22Rv1 (cell line): Measurements from ENCODE around the gene TNFSF15.

ENCODE experiments used
- H3K27ac ChIP-seq: fragments of 450-650 bp; 2 replicates; pipeline ENCODE4 v1.5.1; 2017
- ZFX ChIP-seq: fragments of 450-650 bp; IDR thresholded peaks from 2 replicates; pipeline ENCODE4 v1.6.1; 2017; ENCODE audit warnings: antibody characterized with exemption, borderline replicate concordance
- TF ChIP-seq, protein P1 (sequence below): fragments of 450-650 bp; IDR thresholded peaks from 2 replicates; pipeline ENCODE4 v1.5.1; 2017; ENCODE audit warnings: mild to moderate bottlenecking

The TNFSF15 gene

DNA sequence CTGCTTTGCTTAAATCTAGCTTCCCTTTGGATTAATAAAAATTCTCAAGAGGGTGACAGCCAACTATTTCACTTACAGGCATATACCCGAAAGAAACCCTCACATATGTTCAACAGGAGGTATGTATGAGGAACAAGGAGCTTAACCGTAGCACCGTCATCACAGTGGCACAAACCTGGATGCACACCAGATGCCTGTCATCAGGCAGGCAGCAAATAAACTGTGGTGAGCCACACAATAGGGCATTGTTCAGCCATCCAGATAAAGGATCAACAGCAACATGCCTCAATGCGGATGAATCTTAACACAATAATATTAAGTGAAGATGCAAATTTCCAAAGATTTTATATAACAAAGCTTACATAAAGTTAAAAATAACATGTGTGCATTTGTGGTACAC is 5.5 kb upstream of the TNFSF15 start:
- no peak for TF ChIP-seq ZFX
- TF ChIP-seq, protein P1, sequence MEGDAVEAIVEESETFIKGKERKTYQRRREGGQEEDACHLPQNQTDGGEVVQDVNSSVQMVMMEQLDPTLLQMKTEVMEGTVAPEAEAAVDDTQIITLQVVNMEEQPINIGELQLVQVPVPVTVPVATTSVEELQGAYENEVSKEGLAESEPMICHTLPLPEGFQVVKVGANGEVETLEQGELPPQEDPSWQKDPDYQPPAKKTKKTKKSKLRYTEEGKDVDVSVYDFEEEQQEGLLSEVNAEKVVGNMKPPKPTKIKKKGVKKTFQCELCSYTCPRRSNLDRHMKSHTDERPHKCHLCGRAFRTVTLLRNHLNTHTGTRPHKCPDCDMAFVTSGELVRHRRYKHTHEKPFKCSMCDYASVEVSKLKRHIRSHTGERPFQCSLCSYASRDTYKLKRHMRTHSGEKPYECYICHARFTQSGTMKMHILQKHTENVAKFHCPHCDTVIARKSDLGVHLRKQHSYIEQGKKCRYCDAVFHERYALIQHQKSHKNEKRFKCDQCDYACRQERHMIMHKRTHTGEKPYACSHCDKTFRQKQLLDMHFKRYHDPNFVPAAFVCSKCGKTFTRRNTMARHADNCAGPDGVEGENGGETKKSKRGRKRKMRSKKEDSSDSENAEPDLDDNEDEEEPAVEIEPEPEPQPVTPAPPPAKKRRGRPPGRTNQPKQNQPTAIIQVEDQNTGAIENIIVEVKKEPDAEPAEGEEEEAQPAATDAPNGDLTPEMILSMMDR: no peak

DNA sequence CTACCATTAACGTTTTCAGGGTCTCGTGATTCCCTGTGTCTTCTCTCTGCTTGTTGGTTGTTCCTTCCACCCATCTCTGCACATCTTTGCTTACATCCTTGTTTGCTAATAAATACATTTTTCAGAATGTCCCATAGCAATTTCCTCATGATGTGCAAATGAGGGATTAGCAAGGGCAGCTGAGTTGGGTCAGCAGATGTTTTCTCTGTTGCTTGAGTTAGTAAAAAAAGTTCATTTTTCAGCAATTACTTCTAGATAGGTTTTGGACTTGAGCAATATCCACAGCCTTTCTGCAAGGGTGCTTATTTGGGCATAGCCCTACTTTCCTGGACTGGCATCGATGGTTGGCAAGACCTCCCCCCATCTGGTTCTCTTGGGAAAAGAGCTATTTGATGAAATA is 4.8 kb upstream of the TNFSF15 start:
- H3K27ac ChIP-seq: no peak overlapping the region
- TF ChIP-seq, protein P1: no peak
- no peak for TF ChIP-seq ZFX

More for the DNA sequence above, 5.5 kb upstream of the TNFSF15 start:
- no peak overlapping the region for H3K27ac ChIP-seq

DNA sequence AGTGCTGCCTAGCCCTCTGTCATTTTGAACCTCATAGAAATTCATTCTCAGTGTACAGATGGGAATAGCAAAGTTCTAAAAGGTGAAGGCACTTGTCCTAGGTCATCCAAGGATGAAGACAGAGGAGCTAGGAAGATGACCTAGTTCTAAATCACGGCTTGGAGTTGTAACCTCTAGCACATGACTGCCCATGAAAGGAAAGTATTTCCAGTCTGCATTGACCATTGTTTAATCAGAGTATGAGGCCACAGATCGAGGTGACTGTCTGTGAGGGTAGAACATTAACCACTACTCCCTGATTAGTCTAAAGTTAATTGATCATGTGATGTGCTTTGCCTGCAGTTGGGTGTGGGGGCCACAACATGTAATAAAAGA is 674 bp upstream of the TNFSF15 start:
- TF ChIP-seq, protein P1: no peak
- TF ChIP-seq ZFX: no peak
- H3K27ac ChIP-seq: peak overlapping the region; percentile 83

DNA sequence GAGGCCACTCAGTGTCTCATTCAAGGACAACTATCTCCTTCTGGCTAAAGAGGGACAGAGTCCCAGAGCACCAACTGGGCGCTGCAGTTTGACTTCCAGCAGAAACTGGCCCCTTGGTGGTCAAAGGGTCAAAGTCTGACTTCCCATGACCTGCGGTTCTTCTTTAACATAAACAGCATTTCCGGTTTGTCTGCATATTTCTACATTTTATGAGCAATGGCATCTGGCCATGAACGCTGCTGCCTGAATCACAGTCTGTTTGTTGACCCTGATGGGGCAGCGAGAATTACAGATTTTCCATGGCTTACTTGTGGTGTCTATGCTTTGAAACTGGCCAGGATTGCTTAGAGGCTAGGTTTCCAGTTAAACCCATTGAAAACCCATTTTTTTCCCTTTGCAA is 1.3 kb downstream of the TNFSF15 start:
- H3K27ac ChIP-seq: peak overlapping the region; percentile 83

DNA sequence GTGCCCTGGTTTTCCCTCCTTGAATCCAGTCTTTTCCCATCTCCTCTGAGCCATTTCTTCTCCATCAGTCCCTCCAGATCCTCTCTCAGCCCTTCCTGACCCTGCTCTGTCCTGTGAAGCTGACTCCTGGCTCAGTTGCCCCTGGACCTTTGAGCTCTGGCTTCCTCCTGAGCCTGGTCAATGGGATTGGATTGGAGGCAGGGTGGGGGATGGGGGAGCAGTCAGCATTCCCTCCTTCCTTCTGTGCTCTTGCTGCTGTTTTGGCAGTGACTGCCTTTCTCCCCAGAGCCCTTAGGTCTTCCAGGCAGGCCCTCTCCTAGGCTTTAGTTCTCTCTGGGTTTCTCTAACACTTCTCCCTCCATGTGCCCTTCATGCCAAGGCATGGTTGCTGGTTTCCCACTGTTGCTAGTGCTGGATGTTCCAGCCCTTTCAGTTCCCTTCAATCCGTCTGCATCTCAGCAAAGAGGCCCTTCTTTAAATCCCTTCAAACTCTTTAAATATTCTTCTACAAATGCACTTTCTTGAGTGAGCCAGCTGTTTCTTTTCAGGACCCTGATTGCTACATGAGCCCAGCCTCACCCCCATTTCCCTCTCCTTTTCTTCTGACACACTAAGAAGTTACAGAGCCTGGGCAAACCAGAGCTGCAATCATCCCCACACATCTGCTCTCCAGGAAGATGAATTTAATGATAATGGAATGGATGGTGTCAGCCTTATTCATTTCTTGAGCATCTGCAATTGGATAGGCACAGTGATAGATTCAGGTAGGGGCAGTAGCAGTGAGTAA is 2.2 kb downstream of the TNFSF15 start:
- peak overlapping the region; percentile 83 for H3K27ac ChIP-seq
- TF ChIP-seq, protein P1: no peak
- TF ChIP-seq ZFX: no peak

More for the DNA sequence above, 1.3 kb downstream of the TNFSF15 start:
- TF ChIP-seq, protein P1: no peak
- TF ChIP-seq ZFX: no peak

DNA sequence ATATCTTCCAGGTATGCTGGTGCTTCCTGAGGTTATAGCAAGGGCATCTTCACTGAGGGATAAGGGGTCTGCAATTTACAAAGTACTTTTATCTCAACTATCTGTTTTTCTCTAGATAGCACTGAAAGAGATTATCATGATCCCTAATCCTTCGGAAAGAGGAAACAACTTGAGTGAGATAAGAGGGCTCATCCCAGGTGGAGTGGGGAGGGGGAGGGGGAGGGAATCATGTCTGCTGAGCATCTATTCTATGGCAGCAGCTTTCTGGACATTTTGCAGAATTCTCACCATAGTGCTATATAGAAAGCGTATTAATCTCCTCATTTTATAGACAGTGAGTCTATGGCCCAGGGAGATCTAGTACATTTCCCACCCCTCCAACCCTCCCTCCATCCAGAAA is 5.9 kb downstream of the TNFSF15 start:
- TF ChIP-seq, protein P1: no peak
- no peak for TF ChIP-seq ZFX

DNA sequence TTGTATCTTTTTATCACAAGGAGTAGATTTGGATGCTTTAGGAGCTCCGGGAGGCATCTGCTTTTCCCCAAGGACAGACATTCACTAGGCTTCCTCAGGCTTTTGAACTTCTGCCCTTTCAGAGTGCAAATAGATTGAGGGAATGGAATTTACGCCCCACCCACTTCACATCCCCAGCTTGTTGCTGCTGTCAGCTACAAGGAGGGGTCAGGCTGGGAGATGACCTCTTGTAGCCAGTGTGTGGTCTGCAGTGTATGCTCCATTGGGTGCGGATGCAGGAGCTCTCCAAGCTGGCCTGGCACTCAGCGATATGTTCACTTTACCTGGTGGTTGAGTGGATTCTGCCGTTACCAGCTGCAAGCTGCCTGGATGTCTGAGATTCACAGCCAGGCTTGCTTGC is 6.4 kb downstream of the TNFSF15 start:
- TF ChIP-seq ZFX: no peak
- TF ChIP-seq, protein P1: no peak
- H3K27ac ChIP-seq: no peak overlapping the region

More for the DNA sequence above, 5.9 kb downstream of the TNFSF15 start:
- H3K27ac ChIP-seq: no peak overlapping the region
